ENCODE results near the gene CIPC.

Gene CIPC

GRCh38 chr14:77130386-77130785, 32.3 kb downstream of the CIPC start:
- DNase-seq, result no peak

GRCh38 chr14:77131206-77131605, 33.1 kb downstream of the CIPC start:
- DNase-seq, result no peak

GRCh38 chr14:77131871-77132486, 33.9 kb downstream of the CIPC start:
- DNase-seq, result no peak

GRCh38 chr14:77133720-77134338, 35.8 kb downstream of the CIPC start:
- DNase-seq, result no peak

GRCh38 chr14:77139022-77139421, 41.0 kb downstream of the CIPC start:
- no peak for DNase-seq

GRCh38 chr14:77139540-77140358, 41.7 kb downstream of the CIPC start:
- peak; percentile 34 to 45 for DNase-seq

- no peak for DNase-seq
Measured at GRCh38 chr14:77140359-77141213, 42.5 kb downstream of the CIPC start.

- DNase-seq, result peak; percentile 40 to 62
Measured at GRCh38 chr14:77141214-77142004, 43.4 kb downstream of the CIPC start, which contains the start of gene ZDHHC22. ZDHHC22 (minus strand) TSS chr14:77141791; CDS start chr14:77139738, 2,053 bp downstream.

- DNase-seq, result no peak
Measured at GRCh38 chr14:77142005-77142800, 44.1 kb downstream of the CIPC start.

GRCh38 chr14:77143071-77143470, 45.0 kb downstream of the CIPC start:
- no peak for DNase-seq

- DNase-seq, result no peak
Measured at GRCh38 chr14:77144412-77145115, 46.5 kb downstream of the CIPC start.

GRCh38 chr14:77145975-77146740, 48.1 kb downstream of the CIPC start:
- no peak for DNase-seq

- no peak for DNase-seq
Measured at GRCh38 chr14:77148510-77149231, 50.6 kb downstream of the CIPC start.

GRCh38 chr14:77151245-77151644, 53.2 kb downstream of the CIPC start:
- peak; percentile 21 to 44 for DNase-seq

GRCh38 chr14:77151918-77152588, 54.0 kb downstream of the CIPC start:
- peak; percentile 43 to 54 for DNase-seq

- DNase-seq, result no peak
Measured at GRCh38 chr14:77153802-77154201, 55.7 kb downstream of the CIPC start.

GRCh38 chr14:77154421-77154820, 56.4 kb downstream of the CIPC start:
- peak; percentile 35 to 73 for DNase-seq

- DNase-seq, result no peak
Measured at GRCh38 chr14:77155083-77155482, 57.0 kb downstream of the CIPC start.

Measured in NCI-H2081 (cell line).